OCI-LY1 (cell line): ENCODE measurements around the gene CEMIP2.

ENCODE experiments used
- EZH2 ChIP-seq: fragments of 200-600 bp; sonication (generic), shearing (Covaris generic); IDR thresholded peaks from 2 replicates; pipeline ENCODE4 v1.8.0; 2017; ENCODE audit warnings: borderline replicate concordance, mixed run types, mild to moderate bottlenecking, antibody characterized with exemption, low read length, moderate library complexity, mixed read lengths
- TF ChIP-seq, protein P1 (sequence below): fragments of 200-600 bp; sonication (generic), shearing (Covaris generic); IDR thresholded peaks from 2 replicates; pipeline ENCODE4 v1.5.1; 2017; ENCODE audit warnings: mild to moderate bottlenecking, antibody characterized with exemption, low read length, moderate library complexity, mixed read lengths

GRCh38 chr9:71726723-71727122 is 41.6 kb downstream of the CEMIP2 start:
- TF ChIP-seq, protein P1, sequence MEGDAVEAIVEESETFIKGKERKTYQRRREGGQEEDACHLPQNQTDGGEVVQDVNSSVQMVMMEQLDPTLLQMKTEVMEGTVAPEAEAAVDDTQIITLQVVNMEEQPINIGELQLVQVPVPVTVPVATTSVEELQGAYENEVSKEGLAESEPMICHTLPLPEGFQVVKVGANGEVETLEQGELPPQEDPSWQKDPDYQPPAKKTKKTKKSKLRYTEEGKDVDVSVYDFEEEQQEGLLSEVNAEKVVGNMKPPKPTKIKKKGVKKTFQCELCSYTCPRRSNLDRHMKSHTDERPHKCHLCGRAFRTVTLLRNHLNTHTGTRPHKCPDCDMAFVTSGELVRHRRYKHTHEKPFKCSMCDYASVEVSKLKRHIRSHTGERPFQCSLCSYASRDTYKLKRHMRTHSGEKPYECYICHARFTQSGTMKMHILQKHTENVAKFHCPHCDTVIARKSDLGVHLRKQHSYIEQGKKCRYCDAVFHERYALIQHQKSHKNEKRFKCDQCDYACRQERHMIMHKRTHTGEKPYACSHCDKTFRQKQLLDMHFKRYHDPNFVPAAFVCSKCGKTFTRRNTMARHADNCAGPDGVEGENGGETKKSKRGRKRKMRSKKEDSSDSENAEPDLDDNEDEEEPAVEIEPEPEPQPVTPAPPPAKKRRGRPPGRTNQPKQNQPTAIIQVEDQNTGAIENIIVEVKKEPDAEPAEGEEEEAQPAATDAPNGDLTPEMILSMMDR: no peak
- no peak for TF ChIP-seq EZH2
